HepG2 (cell line): ENCODE measurements around the gene PHACTR3. TPM values are rescaled to one million over a fixed set of nuclear protein-coding genes. Genes with fewer than 3 reads are reported as not detected.

Source experiments
- AFF4 ChIP-seq: sonication (generic); formaldehyde crosslinking; IDR thresholded peaks from 2 replicates; pipeline ENCODE4 v1.4.0; 2020; ENCODE audit warnings: missing genetic modification reagents
- ARID3A ChIP-seq: IDR thresholded peaks from 2 replicates; pipeline ENCODE4 v1.6.1; 2012; ENCODE audit warnings: low read depth, low read length, improper control_type of control experiment
- CHD4 ChIP-seq: fragments of 200-600 bp; sonication (generic); IDR thresholded peaks from 2 replicates; pipeline ENCODE4 v1.7.0; 2017; ENCODE audit warnings: mild to moderate bottlenecking, low read length, borderline replicate concordance
- HNF4A ChIP-seq: sonication (generic); formaldehyde crosslinking; IDR thresholded peaks from 2 replicates; pipeline ENCODE4 v1.4.0; 2020; ENCODE audit warnings: missing genetic modification reagents
- KDM5B ChIP-seq: sonication (generic); formaldehyde crosslinking; IDR thresholded peaks from 2 replicates; pipeline ENCODE4 v1.4.0; 2020; ENCODE audit warnings: missing genetic modification reagents, mild to moderate bottlenecking, borderline replicate concordance
- MLLT10 ChIP-seq: sonication (generic); formaldehyde crosslinking; IDR thresholded peaks from 2 replicates; pipeline ENCODE4 v1.4.0; 2020; ENCODE audit warnings: missing genetic modification reagents
- NFAT5 ChIP-seq: sonication (generic); formaldehyde crosslinking; IDR thresholded peaks from 2 replicates; pipeline ENCODE4 v1.4.0; 2020; ENCODE audit warnings: missing genetic modification reagents
- PHF21A ChIP-seq: sonication (generic); formaldehyde crosslinking; IDR thresholded peaks from 2 replicates; pipeline ENCODE4 v1.5.0; 2020; ENCODE audit warnings: mild to moderate bottlenecking, missing genetic modification reagents
- SMAD3 ChIP-seq: sonication (generic); formaldehyde crosslinking; IDR thresholded peaks from 2 replicates; pipeline ENCODE4 v1.4.0; 2020; ENCODE audit warnings: missing genetic modification reagents
- ZFAT ChIP-seq: sonication (generic); formaldehyde crosslinking; conservative IDR thresholded peaks from 2 replicates; pipeline ENCODE4 v1.8.1; 2023; ENCODE audit warnings: missing genetic modification reagents, inconsistent platforms
- ZNF431 ChIP-seq: sonication (generic); formaldehyde crosslinking; IDR thresholded peaks from 2 replicates; pipeline ENCODE4 v1.9.0; 2022; ENCODE audit warnings: missing genetic modification reagents, low read depth, mild to moderate bottlenecking, borderline replicate concordance
- polyA plus RNA-seq, 8 experiments: library from polyadenylated mRNA; depleted of rRNA in 3 of 8; stranded (reverse) in 7 of 8; unstranded in 1 of 8; fragments of >200 nt; fragmentation: Illumina TruSeq in 4 of 8; extraction: Trizol in 4 of 8; gene quantifications; 2 replicates each; pipeline versions ENCODE4 v1.2.1 to v1.2.3, GENCODE V29; 2011 to 2016; ENCODE audit warnings: low read depth in 4 of 8, missing spikeins in 1 of 8, mixed read lengths in 1 of 8; ENCODE audit not compliant: insufficient read depth in 1 of 8
- total RNA-seq, 5 experiments: library from RNA; depleted of rRNA; stranded (reverse); fragments of >200 nt; fragmentation: Illumina TruSeq; extraction: Trizol; gene quantifications; 2 replicates each; pipeline ENCODE4 v1.2.3, GENCODE V29; 2016; ENCODE audit warnings: low read depth in 1 of 5

PHACTR3 gene
- total and polyA plus RNA-seq, 2 of the 13 experiments (the other 11 are each of a cell fraction or from before 2014, with no cell fraction given) = not detected

GRCh38 chr20:59805786-59806577 lies 201.6 kb downstream of the PHACTR3 start (continued):
- no peak for TF ChIP-seq AFF4 (CRISPR knock-in tag)
- TF ChIP-seq SMAD3 (CRISPR knock-in tag) = no peak
- no peak for TF ChIP-seq PHF21A (CRISPR knock-in tag)
- TF ChIP-seq ZNF431 = no peak
- TF ChIP-seq NFAT5 (CRISPR knock-in tag) = no peak
- TF ChIP-seq HNF4A = no peak
- no peak for TF ChIP-seq MLLT10 (CRISPR knock-in tag)
- TF ChIP-seq ARID3A = no peak
- TF ChIP-seq KDM5B (CRISPR knock-in tag) = no peak
- no peak for TF ChIP-seq ZFAT (CRISPR knock-in tag)
- TF ChIP-seq CHD4 = no peak
